ENCODE data around the gene NMD3. TPM values are rescaled to one million over a fixed set of nuclear protein-coding genes. Genes with fewer than 3 reads are reported as not detected.

The NMD3 gene
- total RNA-seq, 1 experiment from 2014 or later: 71.9 TPM

GRCh38 chr3:161239700-161240099 is 18.6 kb downstream of the NMD3 start:
- Histone ChIP-seq H3K9me2 (replicated peaks; ENCODE audit: insufficient read depth, low read length) (no peaks in the 10 kb centered on the region), H3K9me3 (ENCODE audit: low read length) (no peaks in the 10 kb centered on the region), H3K27ac (ENCODE audit: low read length) (no peak overlapping the region), H3K4me1 (ENCODE audit: low read length) (no peaks in the 10 kb centered on the region), H3K4me3 (ENCODE audit: low read length) (no peak overlapping the region), H4K20me1 (ENCODE audit: insufficient read depth, low read depth, low read length) (no peaks in the 10 kb centered on the region), H2AFZ (ENCODE audit: low read length) (no peak overlapping the region), H3K36me3 (ENCODE audit: insufficient read depth, low read length) (peaks cover 77% of the 10 kb centered on the region), H3K27me3 (ENCODE audit: low read length) (no peaks in the 10 kb centered on the region), H3K79me2 (ENCODE audit: low read length) (peaks cover 80% of the 10 kb centered on the region), H3K9ac (ENCODE audit: low read length) (no peak overlapping the region), H3K4me2 (ENCODE audit: low read depth, low read length, poor library complexity, severe bottlenecking) (no peak overlapping the region)
- DNase-seq: no peak

GRCh38 chr3:161244538-161244937 is 23.4 kb downstream of the NMD3 start:
- H2AFZ ChIP-seq (ENCODE audit: low read length): no peak overlapping the region
- no peaks in the 10 kb centered on the region for H4K20me1 ChIP-seq (ENCODE audit: insufficient read depth, low read depth, low read length)
- H3K36me3 ChIP-seq (ENCODE audit: insufficient read depth, low read length): peaks cover 72% of the 10 kb centered on the region; the same call in 1 of the 2 replicates
- H3K27ac ChIP-seq (ENCODE audit: low read length): no peak overlapping the region
- H3K4me1 ChIP-seq (ENCODE audit: low read length): no peaks in the 10 kb centered on the region
- H3K79me2 ChIP-seq (ENCODE audit: low read length): peaks cover 48% of the 10 kb centered on the region
- no peak overlapping the region for H3K4me3 ChIP-seq (ENCODE audit: low read length)
- H3K9ac ChIP-seq (ENCODE audit: low read length): no peak overlapping the region
- no peaks in the 10 kb centered on the region for H3K9me3 ChIP-seq (ENCODE audit: low read length)
- H3K4me2 ChIP-seq (ENCODE audit: low read depth, low read length, poor library complexity, severe bottlenecking): no peak overlapping the region
- DNase-seq: no peak
- no peaks in the 10 kb centered on the region for H3K27me3 ChIP-seq (ENCODE audit: low read length)
- no peaks in the 10 kb centered on the region for H3K9me2 ChIP-seq (replicated peaks; ENCODE audit: insufficient read depth, low read length)

- H3K27me3 ChIP-seq (ENCODE audit: low read length): no peaks in the 10 kb centered on the region
- no peak overlapping the region for H2AFZ ChIP-seq (ENCODE audit: low read length)
- H3K9me2 ChIP-seq (replicated peaks; ENCODE audit: insufficient read depth, low read length): no peaks in the 10 kb centered on the region
- no peaks in the 10 kb centered on the region for H4K20me1 ChIP-seq (ENCODE audit: insufficient read depth, low read depth, low read length)
- peaks cover 33% of the 10 kb centered on the region for H3K79me2 ChIP-seq (ENCODE audit: low read length)
- no peak for DNase-seq
- peaks cover 72% of the 10 kb centered on the region; the same call in 1 of the 2 replicates for H3K36me3 ChIP-seq (ENCODE audit: insufficient read depth, low read length)
- no peak overlapping the region for H3K4me2 ChIP-seq (ENCODE audit: low read depth, low read length, poor library complexity, severe bottlenecking)
- no peak overlapping the region for H3K4me3 ChIP-seq (ENCODE audit: low read length)
- no peak overlapping the region for H3K27ac ChIP-seq (ENCODE audit: low read length)
- H3K9ac ChIP-seq (ENCODE audit: low read length): no peak overlapping the region
- H3K4me1 ChIP-seq (ENCODE audit: low read length): no peaks in the 10 kb centered on the region
- no peaks in the 10 kb centered on the region for H3K9me3 ChIP-seq (ENCODE audit: low read length)
Observed at GRCh38 chr3:161247049-161247448, 25.9 kb downstream of the NMD3 start.

GRCh38 chr3:161250116-161250515 is 29.0 kb downstream of the NMD3 start:
- Histone ChIP-seq H4K20me1 (ENCODE audit: insufficient read depth, low read depth, low read length) (no peaks in the 10 kb centered on the region), H3K36me3 (ENCODE audit: insufficient read depth, low read length) (peaks cover 75% of the 10 kb centered on the region; the same call in 1 of the 2 replicates), H3K9me3 (ENCODE audit: low read length) (no peaks in the 10 kb centered on the region), H3K27ac (ENCODE audit: low read length) (no peak overlapping the region), H3K4me2 (ENCODE audit: low read depth, low read length, poor library complexity, severe bottlenecking) (no peak overlapping the region), H2AFZ (ENCODE audit: low read length) (no peak overlapping the region), H3K9ac (ENCODE audit: low read length) (no peak overlapping the region), H3K27me3 (ENCODE audit: low read length) (no peaks in the 10 kb centered on the region), H3K9me2 (replicated peaks; ENCODE audit: insufficient read depth, low read length) (no peaks in the 10 kb centered on the region), H3K4me1 (ENCODE audit: low read length) (peaks cover 15% of the 10 kb centered on the region), H3K79me2 (ENCODE audit: low read length) (peaks cover 11% of the 10 kb centered on the region), H3K4me3 (ENCODE audit: low read length) (no peak overlapping the region)
- DNase-seq: no peak

GRCh38 chr3:161251716-161252115 is 30.6 kb downstream of the NMD3 start:
- peaks cover 19% of the 10 kb centered on the region for H3K4me1 ChIP-seq (ENCODE audit: low read length)
- H4K20me1 ChIP-seq (ENCODE audit: insufficient read depth, low read depth, low read length): no peaks in the 10 kb centered on the region
- H3K27me3 ChIP-seq (ENCODE audit: low read length): no peaks in the 10 kb centered on the region
- no peak overlapping the region for H3K4me3 ChIP-seq (ENCODE audit: low read length)
- DNase-seq: no peak
- no peak overlapping the region for H2AFZ ChIP-seq (ENCODE audit: low read length)
- H3K27ac ChIP-seq (ENCODE audit: low read length): no peak overlapping the region
- H3K36me3 ChIP-seq (ENCODE audit: insufficient read depth, low read length): peaks cover 78% of the 10 kb centered on the region; the same call in 1 of the 2 replicates
- no peak overlapping the region for H3K9ac ChIP-seq (ENCODE audit: low read length)
- peaks cover 5% of the 10 kb centered on the region for H3K79me2 ChIP-seq (ENCODE audit: low read length)
- H3K4me2 ChIP-seq (ENCODE audit: low read depth, low read length, poor library complexity, severe bottlenecking): no peak overlapping the region
- H3K9me2 ChIP-seq (replicated peaks; ENCODE audit: insufficient read depth, low read length): no peaks in the 10 kb centered on the region
- H3K9me3 ChIP-seq (ENCODE audit: low read length): no peaks in the 10 kb centered on the region

GRCh38 chr3:161252143-161252542 is 31.0 kb downstream of the NMD3 start:
- Histone ChIP-seq H3K4me1 (ENCODE audit: low read length) (peaks cover 19% of the 10 kb centered on the region), H3K9ac (ENCODE audit: low read length) (no peak overlapping the region), H3K9me2 (replicated peaks; ENCODE audit: insufficient read depth, low read length) (no peaks in the 10 kb centered on the region), H3K79me2 (ENCODE audit: low read length) (peaks cover 5% of the 10 kb centered on the region), H3K9me3 (ENCODE audit: low read length) (no peaks in the 10 kb centered on the region), H4K20me1 (ENCODE audit: insufficient read depth, low read depth, low read length) (no peaks in the 10 kb centered on the region), H3K4me2 (ENCODE audit: low read depth, low read length, poor library complexity, severe bottlenecking) (no peak overlapping the region), H3K27me3 (ENCODE audit: low read length) (no peaks in the 10 kb centered on the region), H2AFZ (ENCODE audit: low read length) (no peak overlapping the region), H3K27ac (ENCODE audit: low read length) (no peak overlapping the region), H3K4me3 (ENCODE audit: low read length) (no peak overlapping the region), H3K36me3 (ENCODE audit: insufficient read depth, low read length) (peaks cover 78% of the 10 kb centered on the region; the same call in 1 of the 2 replicates)
- no peak for DNase-seq

GRCh38 chr3:161253711-161254110 is 32.6 kb downstream of the NMD3 start:
- Histone ChIP-seq H3K4me2 (ENCODE audit: low read depth, low read length, poor library complexity, severe bottlenecking) (no peak overlapping the region), H2AFZ (ENCODE audit: low read length) (no peak overlapping the region), H3K4me3 (ENCODE audit: low read length) (no peak overlapping the region), H3K9ac (ENCODE audit: low read length) (no peak overlapping the region), H3K36me3 (ENCODE audit: insufficient read depth, low read length) (peaks cover 81% of the 10 kb centered on the region), H3K9me3 (ENCODE audit: low read length) (no peaks in the 10 kb centered on the region), H3K4me1 (ENCODE audit: low read length) (peaks cover 19% of the 10 kb centered on the region), H3K27me3 (ENCODE audit: low read length) (no peaks in the 10 kb centered on the region), H3K27ac (ENCODE audit: low read length) (no peak overlapping the region), H4K20me1 (ENCODE audit: insufficient read depth, low read depth, low read length) (no peaks in the 10 kb centered on the region), H3K9me2 (replicated peaks; ENCODE audit: insufficient read depth, low read length) (no peaks in the 10 kb centered on the region), H3K79me2 (ENCODE audit: low read length) (peaks cover 9% of the 10 kb centered on the region)
- no peak for DNase-seq

- DNase-seq: no peak
Observed at GRCh38 chr3:161254861-161255260, 33.8 kb downstream of the NMD3 start.

GRCh38 chr3:161263057-161263456 is 41.9 kb downstream of the NMD3 start:
- Histone ChIP-seq H3K4me1 (ENCODE audit: low read length) (no peaks in the 10 kb centered on the region), H3K36me3 (ENCODE audit: insufficient read depth, low read length) (peaks cover 44% of the 10 kb centered on the region), H3K27me3 (ENCODE audit: low read length) (no peaks in the 10 kb centered on the region), H2AFZ (ENCODE audit: low read length) (no peak overlapping the region), H3K27ac (ENCODE audit: low read length) (no peak overlapping the region), H3K4me3 (ENCODE audit: low read length) (no peak overlapping the region), H3K9me3 (ENCODE audit: low read length) (no peaks in the 10 kb centered on the region), H3K79me2 (ENCODE audit: low read length) (peaks cover 5% of the 10 kb centered on the region; the same call in 1 of the 2 replicates), H3K4me2 (ENCODE audit: low read depth, low read length, poor library complexity, severe bottlenecking) (no peak overlapping the region), H3K9me2 (replicated peaks; ENCODE audit: insufficient read depth, low read length) (no peaks in the 10 kb centered on the region), H4K20me1 (ENCODE audit: insufficient read depth, low read depth, low read length) (no peaks in the 10 kb centered on the region), H3K9ac (ENCODE audit: low read length) (no peak overlapping the region)
- no peak for DNase-seq

More at GRCh38 chr3:161254861-161255260, 33.8 kb downstream of the NMD3 start:
- Histone ChIP-seq H3K9me3 (ENCODE audit: low read length) (no peaks in the 10 kb centered on the region), H3K4me3 (ENCODE audit: low read length) (no peak overlapping the region), H3K4me1 (ENCODE audit: low read length) (peaks cover 19% of the 10 kb centered on the region), H3K36me3 (ENCODE audit: insufficient read depth, low read length) (peaks cover 72% of the 10 kb centered on the region), H3K9me2 (replicated peaks; ENCODE audit: insufficient read depth, low read length) (no peaks in the 10 kb centered on the region), H4K20me1 (ENCODE audit: insufficient read depth, low read depth, low read length) (no peaks in the 10 kb centered on the region), H3K9ac (ENCODE audit: low read length) (no peak overlapping the region), H3K79me2 (ENCODE audit: low read length) (peaks cover 9% of the 10 kb centered on the region), H3K4me2 (ENCODE audit: low read depth, low read length, poor library complexity, severe bottlenecking) (peak overlapping the region; percentile 12), H3K27me3 (ENCODE audit: low read length) (no peaks in the 10 kb centered on the region), H2AFZ (ENCODE audit: low read length) (no peak overlapping the region), H3K27ac (ENCODE audit: low read length) (no peak overlapping the region)

All from Karpas-422 (cell line).